Esophagus (tissue), 2 donors: ENCODE data around the gene ERRFI1. TPM values are rescaled to one million over a fixed set of nuclear protein-coding genes. Genes with fewer than 3 reads are reported as not detected.
A peak's percentile ranks its signal among the peaks of the same experiment; 100 is the strongest.

ENCODE experiments used
- H3K27ac ChIP-seq, 2 donors: one replicate each; pipeline ENCODE4 v1.5.1; 2013; ENCODE audit warnings: low read depth in 2 of 2, mild to moderate bottlenecking in 2 of 2, inconsistent platforms in 1 of 2, low read length in 1 of 2, moderate library complexity in 1 of 2
- H3K27me3 ChIP-seq, 2 donors: one replicate each; pipeline ENCODE4 v1.6.1; 2013; ENCODE audit warnings: low read length in 2 of 2, control low read depth in 1 of 2, mild to moderate bottlenecking in 1 of 2; ENCODE audit not compliant: insufficient read depth in 2 of 2, control insufficient read depth in 1 of 2
- H3K36me3 ChIP-seq, 2 donors: one replicate each; pipeline ENCODE4 v1.6.1; 2013; ENCODE audit warnings: low read length in 1 of 2; ENCODE audit not compliant: control insufficient read depth in 2 of 2, insufficient read depth in 2 of 2
- H3K4me1 ChIP-seq, 2 donors: one replicate each; pipeline ENCODE4 v1.6.1; 2013; ENCODE audit warnings: low read length in 1 of 2; ENCODE audit not compliant: control insufficient read depth in 2 of 2, insufficient read depth in 2 of 2
- H3K4me3 ChIP-seq, 2 donors: one replicate each; pipeline ENCODE4 v1.5.1; 2013; ENCODE audit warnings: low read length in 2 of 2, mild to moderate bottlenecking in 2 of 2, low read depth in 1 of 2, moderate library complexity in 1 of 2
- H3K9me3 ChIP-seq, 2 donors: one replicate each; pipeline ENCODE4 v1.6.1; 2013; ENCODE audit warnings: mild to moderate bottlenecking in 2 of 2, low read depth in 1 of 2, low read length in 1 of 2, moderate library complexity in 1 of 2; ENCODE audit not compliant: control insufficient read depth in 2 of 2, insufficient read depth in 1 of 2
- WGBS, 2 donors: extraction: QIAGEN DNeasy Blood & Tissue Kit; methylation state at CpG; one replicate each; pipeline ENCODE4 v1.1.7; 2013; 5-methylcytosine and 5-hydroxymethylcytosine counted together
- polyA plus RNA-seq, 2 donors: library from polyadenylated mRNA; stranded (reverse); fragments of 200-250 nt; gene quantifications; one replicate each; pipeline ENCODE4 v1.2.3, GENCODE V29; 2013
- donor health status: healthy with polysubstance abuse.
- donor health status: Bipolar disorder and iron deficiency.

ERRFI1 gene
- polyA plus RNA-seq, 2 donors = 18.2 to 21.3 TPM

DNA sequence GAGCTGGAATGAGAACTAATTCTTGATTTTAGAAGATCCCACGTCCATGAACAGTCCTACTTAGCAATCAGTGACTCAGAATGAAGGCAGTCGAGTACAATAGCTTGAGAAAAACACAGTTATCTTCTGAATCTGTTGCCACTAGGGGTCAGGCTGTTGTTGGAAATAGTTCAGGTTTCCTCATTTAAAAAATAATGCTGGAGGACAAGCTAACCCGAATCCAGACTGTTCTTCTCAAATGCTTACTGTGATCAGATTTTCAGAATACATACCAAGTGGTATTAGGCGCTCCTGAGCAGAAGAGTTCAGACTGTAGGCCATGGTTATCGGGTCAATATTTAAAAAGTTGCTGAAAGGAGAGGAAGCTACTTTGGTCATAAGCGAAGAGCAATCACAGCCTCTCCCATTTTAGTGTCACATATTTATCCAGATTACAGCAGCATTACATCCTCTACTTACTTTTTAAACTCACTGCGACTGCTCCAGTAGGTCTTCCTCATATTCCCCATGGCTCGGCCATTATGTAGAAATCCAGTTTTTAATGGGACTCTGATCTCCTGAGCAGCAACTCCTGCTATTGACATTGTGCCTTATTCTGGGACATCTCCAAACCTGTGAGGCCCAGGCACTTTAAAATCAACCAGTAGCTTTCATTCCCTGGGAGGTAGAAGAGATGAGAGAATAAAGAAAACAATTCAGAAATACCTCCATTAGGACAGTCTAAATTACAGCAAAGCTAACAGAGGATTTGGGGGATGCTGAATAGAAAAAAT, 10.9 kb downstream of the ERRFI1 start:
- 18 to 20% methylated on average over 8 of the region's 8 CpGs for whole genome bisulfite sequencing, 2 donors
- peaks cover 0 to 4% of the 10 kb centered on the region in 2 donors for H3K4me1 ChIP-seq

DNA sequence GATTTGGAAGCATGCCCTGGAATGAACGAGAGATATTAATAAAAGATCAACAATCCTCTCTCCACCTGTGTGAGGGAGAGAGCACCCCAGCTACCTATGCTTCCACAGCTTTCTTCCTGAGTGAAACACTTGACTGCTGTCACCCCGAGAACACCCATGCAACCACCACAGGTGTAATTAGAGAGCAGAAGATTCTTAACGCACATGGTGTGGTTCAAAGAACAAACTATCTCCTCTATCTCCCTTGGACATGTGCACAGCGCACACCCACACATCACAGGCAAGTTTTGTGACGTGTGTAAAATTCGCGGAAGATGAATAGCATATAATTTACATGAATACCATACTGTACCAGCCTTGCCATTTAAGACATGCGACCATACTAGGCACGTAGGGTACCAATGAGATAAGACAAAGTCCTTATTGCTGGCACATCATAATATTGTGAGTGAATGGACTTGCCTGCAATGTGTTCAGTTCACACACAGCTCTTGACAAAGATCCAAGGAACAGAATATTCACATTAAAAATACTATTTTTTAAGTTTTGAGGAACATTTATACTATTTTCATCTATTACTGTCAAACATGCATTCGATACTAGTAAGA, 11.6 kb downstream of the ERRFI1 start:
- no peaks in the 10 kb centered on the region for H3K9me3 ChIP-seq
- WGBS, 2 donors = 77 to 78% methylated on average over 10 of the region's 10 CpGs
- peak overlapping the region in 1 of 2 donors; percentile 1 for H3K27ac ChIP-seq
- H3K4me1 ChIP-seq = peaks cover 0 to 4% of the 10 kb centered on the region in 2 donors
- no peak overlapping the region for H3K4me3 ChIP-seq
- H3K36me3 ChIP-seq = peaks cover 0 to 9% of the 10 kb centered on the region in 2 donors
- no peaks in the 10 kb centered on the region for H3K27me3 ChIP-seq

More for the DNA sequence above, 10.9 kb downstream of the ERRFI1 start:
- Histone ChIP-seq H3K9me3 (no peaks in the 10 kb centered on the region), H3K27me3 (no peaks in the 10 kb centered on the region), H3K36me3 (peaks cover 0 to 5% of the 10 kb centered on the region in 2 donors), H3K27ac (peak overlapping the region; percentile 21 to 57), H3K4me3 (no peak overlapping the region)

DNA sequence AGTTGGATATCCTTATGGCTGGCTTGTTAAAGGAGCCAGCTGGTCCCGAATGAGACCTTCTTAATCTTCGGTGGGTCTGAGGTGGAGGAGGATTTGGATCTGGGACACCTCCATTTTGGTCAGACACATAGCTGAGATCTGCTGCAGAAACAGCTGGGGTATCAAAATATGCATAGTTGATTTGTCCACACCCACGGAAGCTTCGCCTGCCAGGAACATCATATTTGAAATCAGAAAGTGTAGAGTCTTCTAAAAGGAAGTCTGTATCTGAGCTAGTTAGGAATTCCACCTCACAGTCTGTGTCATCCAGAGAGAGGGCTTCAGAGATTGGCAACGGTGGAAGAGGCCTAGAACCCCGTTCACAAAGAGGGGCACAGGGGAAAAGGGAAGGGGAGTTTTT, 12.3 kb downstream of the ERRFI1 start:
- no peaks in the 10 kb centered on the region for H3K9me3 ChIP-seq
- H3K4me1 ChIP-seq = peaks cover 0 to 4% of the 10 kb centered on the region in 2 donors
- H3K27me3 ChIP-seq = no peaks in the 10 kb centered on the region
- H3K27ac ChIP-seq = no peak overlapping the region
- peaks cover 0 to 9% of the 10 kb centered on the region in 2 donors for H3K36me3 ChIP-seq
- H3K4me3 ChIP-seq = no peak overlapping the region
- whole genome bisulfite sequencing, 2 donors = 75 to 77% methylated on average over 6 of the region's 6 CpGs

DNA sequence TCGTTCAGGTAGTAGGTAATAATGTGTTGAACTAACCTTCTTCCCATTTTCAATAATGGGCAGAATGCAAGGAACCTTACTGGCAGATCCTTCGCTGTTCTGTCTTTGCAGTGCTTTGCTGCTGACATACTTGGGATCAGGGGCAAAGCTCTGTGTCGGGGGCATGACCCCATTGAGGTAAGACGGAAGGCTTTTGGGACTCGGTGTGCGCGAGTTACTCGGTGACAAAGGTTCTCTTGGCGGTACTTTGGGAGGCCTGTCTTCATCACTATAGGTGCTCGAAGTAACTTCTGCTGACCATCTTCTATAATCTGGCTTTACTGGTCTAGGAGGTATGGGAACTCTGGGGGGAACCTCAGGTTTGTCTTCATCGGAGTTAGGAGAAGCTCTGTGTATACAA, 12.7 kb downstream of the ERRFI1 start:
- H3K27me3 ChIP-seq = no peaks in the 10 kb centered on the region
- WGBS, 2 donors = 88 to 89% methylated on average over 11 of the region's 11 CpGs
- H3K9me3 ChIP-seq = no peaks in the 10 kb centered on the region
- H3K36me3 ChIP-seq = peaks cover 0 to 9% of the 10 kb centered on the region in 2 donors
- H3K27ac ChIP-seq = no peak overlapping the region
- H3K4me1 ChIP-seq = peaks cover 0 to 4% of the 10 kb centered on the region in 2 donors
- no peak overlapping the region for H3K4me3 ChIP-seq

DNA sequence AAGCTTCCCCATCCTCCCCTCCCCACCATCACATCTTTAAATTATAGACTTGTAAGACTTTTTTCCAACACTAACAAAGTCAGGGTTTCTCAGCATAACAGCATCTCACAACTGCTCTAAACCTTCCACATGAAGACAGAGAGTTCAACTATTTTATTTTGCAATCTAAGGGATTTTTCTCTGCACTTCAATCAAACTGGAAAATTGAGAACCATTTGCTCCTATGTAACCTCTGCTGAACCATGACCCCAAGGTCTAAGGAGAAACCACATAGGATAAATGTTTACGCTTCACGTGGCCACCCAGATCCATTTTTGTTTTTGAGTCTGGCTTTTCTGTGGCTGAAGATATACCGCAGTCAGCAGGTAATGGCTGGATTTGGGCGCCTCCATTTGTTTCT, 13.2 kb downstream of the ERRFI1 start:
- WGBS, 2 donors = 93 to 94% methylated on average over 4 of the region's 4 CpGs
- Histone ChIP-seq H3K4me1 (peaks cover 0 to 4% of the 10 kb centered on the region in 2 donors), H3K27me3 (no peaks in the 10 kb centered on the region), H3K9me3 (no peaks in the 10 kb centered on the region), H3K36me3 (peaks cover 0 to 9% of the 10 kb centered on the region in 2 donors), H3K4me3 (no peak overlapping the region), H3K27ac (no peak overlapping the region)

DNA sequence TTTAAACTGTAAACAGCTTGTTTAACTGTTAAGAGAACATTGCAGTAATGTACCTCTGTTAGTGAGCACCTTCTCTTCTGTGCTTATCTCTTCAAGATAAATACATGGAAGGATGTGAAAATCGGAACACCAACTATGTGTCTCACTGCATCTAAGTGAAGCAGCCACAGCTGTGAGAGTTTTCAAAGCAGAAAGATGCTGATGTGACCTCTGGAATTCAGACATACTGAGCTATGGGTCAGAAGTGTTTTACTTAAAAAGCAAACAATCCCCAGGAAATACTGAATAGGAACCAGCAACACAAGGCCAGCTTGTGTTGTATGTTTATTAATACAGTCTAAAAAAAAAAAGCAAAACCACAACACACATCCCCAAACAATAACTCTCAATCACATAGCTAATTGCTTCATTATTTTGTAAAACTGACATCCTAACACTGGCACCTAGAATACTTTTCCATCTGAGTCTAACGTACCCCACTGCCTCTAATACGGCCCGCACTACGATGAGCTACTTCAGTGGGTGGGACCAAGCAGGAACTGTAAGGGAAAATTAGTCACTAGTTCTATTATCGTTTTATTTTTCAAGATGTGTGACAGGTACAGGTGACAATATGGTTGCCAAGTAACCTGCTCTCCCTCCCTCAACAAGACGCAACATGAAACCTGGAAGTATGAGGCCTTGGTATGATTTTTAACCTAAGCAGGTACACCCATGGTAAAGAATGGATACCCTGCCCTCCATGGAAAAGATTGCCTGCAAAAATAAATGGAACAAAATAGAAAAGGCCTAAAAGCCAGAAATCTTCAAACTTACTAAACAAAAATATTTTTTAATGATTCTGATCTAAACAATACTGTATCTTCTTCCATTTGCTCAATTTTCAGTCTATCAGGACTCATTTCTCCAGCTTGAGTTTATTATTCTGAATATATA, 13.9 kb downstream of the ERRFI1 start:
- H3K9me3 ChIP-seq = no peaks in the 10 kb centered on the region
- 68 to 79% methylated on average over 7 of the region's 7 CpGs for WGBS, 2 donors
- H3K27me3 ChIP-seq = no peaks in the 10 kb centered on the region
- H3K27ac ChIP-seq = no peak overlapping the region
- peaks cover 0 to 4% of the 10 kb centered on the region in 2 donors for H3K4me1 ChIP-seq
- no peak overlapping the region for H3K4me3 ChIP-seq
- H3K36me3 ChIP-seq = peaks cover 0 to 9% of the 10 kb centered on the region in 2 donors

DNA sequence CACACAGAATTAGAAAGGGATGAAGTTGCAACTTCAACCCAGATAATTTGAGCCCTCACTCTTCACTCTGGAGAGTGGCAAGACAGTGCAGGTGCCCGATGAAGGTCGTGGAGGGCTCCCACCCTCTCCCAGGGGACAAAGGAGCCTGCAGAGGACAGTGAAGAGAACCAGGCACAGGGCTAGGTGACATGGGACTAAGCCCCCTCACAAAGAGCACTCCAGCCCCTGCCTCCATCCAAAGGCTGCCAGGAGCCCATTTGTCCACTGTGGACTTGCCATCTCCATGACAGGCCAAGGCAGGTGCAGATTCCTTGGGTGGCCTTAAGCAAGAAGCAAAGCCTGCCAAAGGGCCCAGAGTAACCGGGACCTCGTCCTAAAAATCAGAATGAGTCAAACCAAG, 15.1 kb downstream of the ERRFI1 start:
- H3K27me3 ChIP-seq = no peaks in the 10 kb centered on the region
- peaks cover 0 to 6% of the 10 kb centered on the region in 2 donors for H3K4me1 ChIP-seq
- no peak overlapping the region for H3K27ac ChIP-seq
- no peaks in the 10 kb centered on the region for H3K9me3 ChIP-seq
- no peak overlapping the region for H3K4me3 ChIP-seq
- WGBS, 2 donors = 61 to 79% methylated on average over 4 of the region's 4 CpGs
- H3K36me3 ChIP-seq = peaks cover 0 to 9% of the 10 kb centered on the region in 2 donors

DNA sequence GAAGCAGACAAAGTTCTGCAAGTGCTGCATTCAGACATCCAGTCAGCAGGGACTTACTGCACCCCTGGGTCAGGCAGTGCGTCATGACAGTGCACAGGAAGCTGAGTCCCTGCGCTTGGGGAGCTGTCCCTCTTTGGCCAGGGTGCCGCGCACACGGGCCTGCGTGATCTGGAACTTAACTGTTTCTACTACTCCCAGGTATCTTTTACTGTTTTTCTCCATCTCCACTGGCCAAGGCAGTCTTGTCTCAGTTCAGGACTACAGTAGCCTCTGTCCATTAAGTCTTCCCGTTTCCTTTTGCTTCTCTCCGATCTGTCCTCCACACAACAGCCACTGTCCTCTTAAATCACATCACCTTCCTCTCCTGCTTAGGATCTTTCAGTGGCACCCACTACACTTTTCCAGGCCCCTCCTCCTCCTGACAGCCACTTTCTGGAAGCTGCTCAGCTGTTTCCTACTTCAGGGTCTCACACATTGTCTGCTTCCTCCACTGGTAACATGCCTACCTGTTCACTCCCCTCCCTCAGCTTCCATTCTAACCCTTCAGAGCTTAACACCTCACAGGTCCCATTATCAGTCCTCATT, 15.9 kb downstream of the ERRFI1 start:
- Histone ChIP-seq H3K36me3 (peaks cover 0 to 9% of the 10 kb centered on the region in 2 donors), H3K4me3 (no peak overlapping the region), H3K27me3 (no peaks in the 10 kb centered on the region), H3K4me1 (peaks cover 0 to 6% of the 10 kb centered on the region in 2 donors), H3K27ac (no peak overlapping the region), H3K9me3 (no peaks in the 10 kb centered on the region)
- WGBS, 2 donors = 82 to 92% methylated on average over 8 of the region's 8 CpGs
